GM18873 (cell line): ENCODE results near the gene CARD16.
"Not testable (repeated sequence)": the region's sequence is repeated elsewhere in the genome, so short reads cannot be mapped to it uniquely, and the experiment has no call there.

Source experiments
- ATAC-seq: cut with Tn5 transposase; IDR thresholded peaks from one replicate; pipeline ENCODE4 v1.9.1; 2021; ENCODE audit warnings: mild to moderate bottlenecking, moderate library complexity, moderate number of reproducible peaks; ENCODE audit not compliant: unreplicated experiment, low FRiP score

CARD16 gene

GRCh38 chr11:105044557-105045524 lies at the start of gene CARD16:
TSS of gene CARD16 (minus strand) at chr11:105045335. CDS start at chr11:105045297, 38 bp downstream.
- peak; percentile 99 for ATAC-seq

GRCh38 chr11:105092256-105093239 lies 47.4 kb upstream of the CARD16 start:
- ATAC-seq: no peak

GRCh38 chr11:105081412-105082150 lies 36.4 kb upstream of the CARD16 start:
- ATAC-seq: no peak

- ATAC-seq: not testable (repeated sequence)
These were observed 35.2 kb upstream of the CARD16 start for GRCh38 chr11:105080171-105080906.

GRCh38 chr11:105078283-105078682 lies 33.1 kb upstream of the CARD16 start:
- no peak for ATAC-seq

- not testable (repeated sequence) for ATAC-seq
These were observed 32.1 kb upstream of the CARD16 start for GRCh38 chr11:105077141-105077790.

- no peak for ATAC-seq
These were observed 29.0 kb upstream of the CARD16 start for GRCh38 chr11:105074166-105074530.

- no peak for ATAC-seq
These were observed 28.5 kb upstream of the CARD16 start for GRCh38 chr11:105073456-105074165.

GRCh38 chr11:105072080-105072479 lies 26.9 kb upstream of the CARD16 start:
- not testable (repeated sequence) for ATAC-seq

GRCh38 chr11:105071089-105071732 lies 26.1 kb upstream of the CARD16 start:
- ATAC-seq: no peak

- ATAC-seq: no peak
These were observed 25.2 kb upstream of the CARD16 start for GRCh38 chr11:105070306-105070705.

GRCh38 chr11:105069749-105070148 lies 24.6 kb upstream of the CARD16 start:
- not testable (repeated sequence) for ATAC-seq

GRCh38 chr11:105063245-105063941 lies 18.3 kb upstream of the CARD16 start:
- not testable (repeated sequence) for ATAC-seq

GRCh38 chr11:105057432-105057831 lies 12.3 kb upstream of the CARD16 start:
- no peak for ATAC-seq

GRCh38 chr11:105056446-105056845 lies 11.3 kb upstream of the CARD16 start:
- no peak for ATAC-seq

GRCh38 chr11:105054723-105055493 lies 9.8 kb upstream of the CARD16 start:
- ATAC-seq: no peak

GRCh38 chr11:105052487-105052886 lies 7.4 kb upstream of the CARD16 start:
- ATAC-seq: no peak
